NB4 (cell line): Measurements from ENCODE around the gene WBP1.
A peak's percentile ranks its signal among the peaks of the same experiment; 100 is the strongest.

Experiments
- DNase-seq: peaks from one replicate; pipeline ENCODE4 v3.0.0; 2010; ENCODE audit warnings: low read depth
- H3K4me3 ChIP-seq: one replicate; pipeline ENCODE4 v1.5.1; 2011; ENCODE audit warnings: mild to moderate bottlenecking, low read depth, low read length, moderate library complexity
- CTCF ChIP-seq: IDR thresholded peaks from one replicate; pipeline ENCODE4 v1.5.1; 2012; ENCODE audit warnings: low read depth, low read length
- MAX ChIP-seq: IDR thresholded peaks from 2 replicates; pipeline ENCODE4 v1.6.1; 2011; ENCODE audit warnings: low read depth, low read length
- MYC ChIP-seq: IDR thresholded peaks from 2 replicates; pipeline ENCODE4 v1.6.1; 2011; ENCODE audit warnings: low read depth, low read length
- POLR2A ChIP-seq: IDR thresholded peaks from 2 replicates; pipeline ENCODE4 v1.6.1; 2011; ENCODE audit warnings: mild to moderate bottlenecking; ENCODE audit not compliant: insufficient read length; ENCODE audit errors: extremely low read depth

WBP1 gene

GRCh38 chr2:74472086-74472944, 14.1 kb downstream of the WBP1 start, which contains the start of gene MRPL53:
Gene MRPL53, minus strand, starts transcription at chr2:74472680. Its CDS starts 20 bp downstream, at chr2:74472660.
- peak; percentile 99 for DNase-seq
- peak; percentile 89 for TF ChIP-seq MYC
- peak; percentile 75 for TF ChIP-seq MAX
- no peak for TF ChIP-seq CTCF
- peak; percentile 87 for TF ChIP-seq POLR2A
- peak within 1 kb of the TSS; percentile 94 for H3K4me3 ChIP-seq

- TF ChIP-seq POLR2A (no peak), MAX (no peak; the same call in 1 of the 2 replicates), MYC (no peak), CTCF (no peak)
- H3K4me3 ChIP-seq = peak overlapping the region; percentile 94
- no peak for DNase-seq
Observed at GRCh38 chr2:74472945-74473258, 14.7 kb downstream of the WBP1 start.

- no peak overlapping the region for H3K4me3 ChIP-seq
- TF ChIP-seq MYC = no peak
- no peak for TF ChIP-seq CTCF
- TF ChIP-seq POLR2A = no peak
- TF ChIP-seq MAX = no peak
- DNase-seq = no peak
Observed at GRCh38 chr2:74474481-74474880, 16.2 kb downstream of the WBP1 start.

GRCh38 chr2:74474899-74475298, 16.7 kb downstream of the WBP1 start:
- DNase-seq = peak; percentile 44
- peak; percentile 57 for TF ChIP-seq CTCF
- TF ChIP-seq MYC = no peak
- H3K4me3 ChIP-seq = no peak overlapping the region

GRCh38 chr2:74481431-74481830, 23.2 kb downstream of the WBP1 start:
- no peak for DNase-seq
- H3K4me3 ChIP-seq = peak overlapping the region; percentile 84
- TF ChIP-seq MAX (no peak), POLR2A (no peak), CTCF (no peak), MYC (no peak)
